GM18951 (cell line): Measurements from ENCODE around the gene EMID1.

Experiments used
- POLR2A ChIP-seq: IDR thresholded peaks from 4 replicates; pipeline ENCODE4 v1.6.1; 2011; ENCODE audit warnings: mild to moderate bottlenecking; ENCODE audit not compliant: insufficient read length, insufficient read depth; ENCODE audit errors: extremely low read depth
- in situ Hi-C: fragments of 300-500 bp; cut with MboI; formaldehyde crosslinking; loops from one replicate; pipeline ENCODE4 v1.12.0; 2022; ENCODE audit warnings: low sequenced_read_pairs, mixed read lengths, inconsistent platforms; ENCODE audit not compliant: unreplicated experiment

The EMID1 gene

DNA sequence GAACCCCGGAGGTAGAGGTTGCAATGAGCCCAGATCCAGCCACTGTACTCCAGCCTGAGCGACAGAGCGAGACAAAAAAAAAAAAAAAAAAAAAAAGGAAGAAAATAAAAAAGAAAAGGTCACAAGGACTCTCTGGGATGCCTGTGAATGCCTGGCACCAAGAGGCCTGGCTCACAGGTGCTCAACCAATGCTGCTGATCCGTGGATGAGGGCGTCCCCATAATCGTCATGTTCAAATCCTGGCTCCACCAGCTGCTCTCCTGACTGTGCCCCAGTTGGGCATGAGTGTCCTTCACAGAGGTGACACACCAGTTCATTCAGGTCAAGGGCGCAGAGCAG lies 100.1 kb downstream of the EMID1 start:
- no peak for TF ChIP-seq POLR2A
- in situ Hi-C loops, result no loop called here

DNA sequence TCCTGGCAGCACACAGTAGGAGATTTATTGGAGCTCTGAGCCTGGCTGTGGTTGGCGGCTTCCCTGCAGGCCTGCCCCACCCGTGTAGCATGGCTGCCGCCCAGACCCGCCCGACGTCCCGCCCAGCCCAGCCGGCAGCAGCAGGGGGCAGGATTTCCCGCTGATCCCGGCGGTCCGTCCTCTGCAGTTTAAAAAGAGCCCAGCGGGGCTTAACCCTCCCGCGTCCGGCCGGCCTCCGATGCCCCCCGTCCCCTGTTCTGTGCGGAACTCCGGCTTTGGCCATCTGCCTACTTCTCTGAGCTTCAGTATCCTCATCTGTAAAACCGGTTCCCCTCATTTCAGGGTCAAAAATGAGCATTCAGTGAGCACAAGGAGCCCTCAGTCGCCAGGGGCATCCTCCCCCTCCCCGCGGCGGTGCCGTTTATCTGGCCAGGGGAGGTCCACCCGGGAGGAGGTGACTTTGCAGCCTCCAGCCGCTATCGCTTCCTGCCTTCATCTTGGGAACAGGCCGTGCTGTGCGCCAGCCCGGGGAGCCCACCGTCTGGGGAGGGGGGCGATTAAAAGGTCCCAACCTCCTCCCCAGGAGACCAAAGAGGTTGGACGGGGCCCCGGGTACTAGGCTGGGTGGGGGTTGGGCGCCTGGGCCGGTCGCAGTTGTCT lies 100.6 kb downstream of the EMID1 start, which contains the start of gene GAS2L1:
Gene GAS2L1, plus strand, starts transcription at position 476 of the 660 bp plus-strand sequence. CDS start 1,456 bp downstream, outside the sequence.
- in situ Hi-C loops, result no loop called here
- no peak for TF ChIP-seq POLR2A

DNA sequence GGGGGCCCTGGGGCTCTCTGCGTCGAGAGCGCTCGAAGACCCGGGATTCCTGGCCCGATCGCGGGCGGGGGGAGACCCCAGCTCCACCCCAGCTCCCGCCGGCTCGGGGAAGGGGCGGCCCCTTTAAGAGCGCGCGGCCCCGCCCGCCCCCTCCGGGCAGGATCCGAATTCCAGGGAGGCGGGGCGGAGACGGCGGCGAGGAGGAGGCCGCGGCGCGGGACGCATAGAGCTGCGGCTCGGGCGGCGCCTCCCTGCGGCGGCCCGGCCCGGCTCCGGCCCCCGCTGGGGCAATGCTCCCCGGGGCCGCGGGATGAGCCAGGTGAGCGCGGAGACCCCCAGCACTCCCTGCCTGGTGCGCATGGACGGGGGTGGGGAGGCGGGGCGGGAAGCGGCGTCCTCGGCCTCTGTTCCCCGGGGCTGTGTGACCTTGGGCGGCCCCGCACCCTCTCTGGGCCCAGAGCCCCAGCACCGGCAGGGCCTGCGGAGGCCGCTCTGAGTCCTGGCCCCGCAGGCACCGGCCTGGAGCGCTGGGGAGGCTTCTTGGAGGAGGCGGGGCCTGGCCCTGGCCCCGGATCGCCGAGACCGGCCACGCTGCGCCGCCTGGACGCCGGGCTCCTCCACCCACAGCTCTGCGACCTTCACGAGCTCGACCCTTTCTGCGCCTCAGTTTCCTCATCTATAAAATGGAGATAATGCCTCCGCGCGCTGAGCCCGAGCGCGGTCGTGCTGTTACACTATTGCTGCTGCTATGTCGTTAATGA lies 101.3 kb downstream of the EMID1 start:
- TF ChIP-seq POLR2A, result no peak
- in situ Hi-C loops, result no loop called here

DNA sequence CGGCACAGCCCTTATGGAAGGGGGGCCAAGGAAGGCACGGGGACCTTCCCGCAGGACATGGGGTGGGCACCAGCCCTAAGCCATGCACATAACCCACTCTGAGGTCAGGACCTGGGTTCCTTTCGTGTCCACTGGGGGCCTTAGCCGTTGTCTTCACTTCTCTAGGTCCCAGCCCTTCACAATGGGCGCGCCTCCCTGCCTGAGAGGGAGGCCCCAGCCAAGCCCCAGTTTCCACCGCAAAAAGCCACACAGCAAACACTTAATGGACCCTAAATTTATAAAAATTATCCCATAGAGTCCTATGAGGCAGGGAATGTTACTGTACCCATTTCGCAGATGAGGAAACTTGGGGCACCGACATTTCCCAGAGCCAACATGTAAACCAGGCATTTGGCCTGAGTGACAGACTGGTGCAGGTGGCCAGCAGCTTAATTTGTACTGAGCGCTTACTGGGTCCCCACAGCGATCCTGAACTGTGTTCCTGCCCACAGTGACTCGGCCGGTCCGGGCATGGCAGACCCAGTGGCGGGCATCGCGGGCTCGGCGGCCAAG lies 102.0 kb downstream of the EMID1 start:
- TF ChIP-seq POLR2A, result no peak
- in situ Hi-C loops, result no loop called here

DNA sequence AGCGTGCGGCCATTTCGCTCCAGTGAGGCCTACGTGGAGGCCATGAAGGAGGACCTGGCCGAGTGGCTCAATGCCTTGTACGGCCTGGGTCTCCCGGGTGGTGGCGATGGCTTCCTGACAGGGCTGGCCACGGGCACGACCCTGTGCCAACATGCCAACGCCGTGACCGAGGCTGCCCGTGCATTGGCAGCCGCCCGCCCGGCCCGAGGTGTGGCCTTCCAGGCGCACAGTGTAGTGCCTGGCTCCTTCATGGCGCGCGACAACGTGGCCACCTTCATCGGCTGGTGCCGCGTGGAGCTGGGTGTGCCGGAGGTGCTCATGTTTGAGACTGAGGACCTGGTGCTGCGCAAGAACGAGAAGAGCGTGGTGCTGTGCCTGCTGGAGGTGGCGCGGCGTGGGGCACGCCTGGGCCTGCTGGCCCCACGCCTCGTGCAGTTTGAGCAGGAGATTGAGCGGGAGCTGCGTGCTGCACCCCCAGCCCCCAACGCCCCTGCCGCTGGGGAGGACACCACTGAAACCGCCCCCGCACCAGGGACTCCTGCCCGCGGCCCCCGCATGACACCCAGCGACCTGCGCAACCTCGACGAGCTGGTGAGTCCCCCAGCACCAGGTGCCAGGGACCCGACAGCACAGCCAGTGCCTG lies 102.6 kb downstream of the EMID1 start:
- in situ Hi-C loops, result no loop called here
- no peak for TF ChIP-seq POLR2A

DNA sequence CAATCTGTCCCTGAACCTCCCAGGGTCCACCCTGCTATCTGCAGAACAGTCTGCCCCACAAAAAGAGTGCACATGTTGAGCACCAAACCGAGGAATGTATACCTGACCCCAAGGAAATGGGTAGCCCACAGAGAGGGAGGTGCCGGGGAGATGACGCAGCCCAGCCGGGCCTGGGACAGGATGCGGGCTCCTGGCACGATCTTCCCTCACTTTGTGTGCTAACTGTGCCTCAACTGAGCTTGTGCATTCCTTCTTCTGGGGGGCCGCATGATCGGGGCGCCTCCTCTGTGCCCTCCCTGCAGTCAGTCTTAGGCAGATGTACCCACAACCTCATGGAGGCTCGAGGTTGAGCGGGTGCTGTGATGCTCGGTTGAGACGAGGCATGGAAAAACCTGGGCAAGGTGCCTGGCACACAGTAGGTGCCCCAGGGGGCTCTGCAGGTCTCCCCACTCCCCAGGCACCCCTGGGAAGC lies 103.1 kb downstream of the EMID1 start:
- in situ Hi-C loops, result no loop called here
- no peak for TF ChIP-seq POLR2A
